ENCODE measurements around the gene CORO1C.

DNA sequence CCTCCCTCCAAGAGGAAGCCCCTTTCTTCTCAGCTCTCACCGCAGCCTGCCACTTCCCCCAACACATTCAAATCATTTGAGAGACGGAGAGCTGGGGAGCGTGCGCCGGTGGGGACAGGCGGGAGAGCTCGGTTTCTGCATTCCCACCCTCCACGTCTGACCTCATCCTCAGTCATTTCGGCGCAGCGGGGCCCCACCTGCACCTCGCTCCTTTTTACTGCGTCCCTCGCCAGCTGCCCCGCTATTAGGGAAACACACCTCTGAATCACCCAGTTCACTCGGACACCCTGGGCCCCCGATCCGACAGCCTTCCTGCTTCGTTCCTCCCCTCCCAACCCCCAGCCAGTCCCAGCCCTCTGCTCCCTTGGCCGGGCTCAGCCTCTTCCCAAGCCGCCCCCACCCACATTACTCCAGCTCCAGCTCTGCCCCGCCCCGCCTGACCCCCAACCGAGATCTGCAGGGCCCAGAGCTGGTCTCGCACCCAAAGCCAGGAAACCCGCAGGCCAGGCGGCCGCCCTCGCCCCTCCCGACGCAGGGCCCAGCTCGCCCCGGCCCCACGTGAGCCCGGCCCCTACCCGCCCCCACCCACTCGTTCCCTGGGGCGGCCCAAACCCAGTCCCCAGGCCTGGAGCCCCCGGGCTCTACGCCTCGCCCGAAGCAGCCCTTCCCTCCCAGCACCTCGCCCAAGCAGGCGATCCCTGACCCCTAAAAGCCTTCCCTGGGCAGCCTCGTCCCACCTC is 783 bp downstream of the CORO1C start:
- TF ChIP-seq CTCF (IDR thresholded peaks at IDR 0.05; ENCODE audit: borderline replicate concordance, extremely low read depth, low read length, poor library complexity, severe bottlenecking) (no peak), EZH2 (IDR thresholded peaks at IDR 0.05; ENCODE audit: borderline replicate concordance, low read depth, low read length, severe bottlenecking) (no peak)

Measured in DND-41 (cell line).